ENCODE data around the gene SLC7A8. TPM values are rescaled to one million over a fixed set of nuclear protein-coding genes. Genes with fewer than 3 reads are reported as not detected.

SLC7A8 gene
- total and polyA plus RNA-seq, 2 experiments from 2014 or later = 117 to 124 TPM

DNA sequence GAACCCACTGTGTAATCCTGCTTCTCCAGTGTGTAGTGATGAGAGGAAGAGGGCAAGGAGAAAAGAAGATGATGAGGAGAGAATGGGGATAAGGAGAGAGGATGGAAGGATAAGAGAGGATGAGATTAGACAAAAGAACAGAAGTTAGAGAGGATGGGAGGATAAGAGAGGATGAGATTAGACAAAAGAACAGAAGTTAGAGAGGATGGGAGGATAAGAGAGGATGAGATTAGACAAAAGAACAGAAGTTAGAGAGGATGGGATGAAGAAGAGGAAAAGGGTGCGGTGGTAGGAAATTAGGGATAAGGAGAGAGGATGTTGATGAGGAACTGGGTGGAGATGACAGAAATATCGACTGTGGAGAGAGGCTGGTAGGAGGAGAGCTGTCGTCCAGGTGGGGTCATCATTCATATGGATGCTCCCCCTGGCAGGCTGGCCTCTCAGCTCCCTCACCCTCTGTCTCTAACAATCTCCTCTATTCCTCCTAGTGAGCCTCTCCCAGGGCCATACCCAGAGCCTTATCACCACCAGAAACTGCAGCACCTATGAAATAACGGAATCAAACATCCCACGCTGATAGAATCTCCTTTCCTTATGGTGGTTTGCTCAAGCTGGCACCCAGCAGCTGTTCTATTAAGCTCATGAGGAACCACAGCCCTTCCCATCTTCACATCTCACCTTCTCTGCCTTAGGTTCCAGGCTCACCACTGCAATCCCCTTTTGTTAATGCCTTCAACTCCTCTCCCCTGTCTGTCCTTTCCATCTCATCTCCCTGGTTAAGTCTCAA lies 72.7 kb downstream of the SLC7A8 start:
- Mint-ChIP-seq H3K27me3 (ENCODE audit: insufficient read depth, low read depth, poor library complexity) (peaks cover 8% of the 10 kb centered on the region), H3K4me3 (no peak overlapping the region), H3K9me3 (peaks cover 5% of the 10 kb centered on the region; the same call in 2 of the 3 replicates), H3K36me3 (ENCODE audit: low read depth) (peaks cover 4% of the 10 kb centered on the region; the same call in 1 of the 3 replicates), H3K27ac (no peak overlapping the region), H3K4me1 (peaks cover 30% of the 10 kb centered on the region)
- H2AFZ ChIP-seq = no peak overlapping the region
- no peak overlapping the region for H3K27ac ChIP-seq (ENCODE audit: low read depth)
- DNase-seq (ENCODE audit: low spot score) = no peak
- ATAC-seq = no peak
- no peaks in the 10 kb centered on the region for H3K79me2 ChIP-seq (replicated peaks; ENCODE audit: insufficient read depth)
- H3K4me3 ChIP-seq = no peak overlapping the region
- H3K27me3 ChIP-seq (ENCODE audit: insufficient read depth) = no peaks in the 10 kb centered on the region
- no peaks in the 10 kb centered on the region for H3F3A ChIP-seq (replicated peaks; ENCODE audit: low read depth)
- H3K4me2 ChIP-seq = no peak overlapping the region
- H3K36me3 ChIP-seq (ENCODE audit: insufficient read depth) = no peaks in the 10 kb centered on the region
- no peaks in the 10 kb centered on the region for H4K20me1 ChIP-seq (replicated peaks; ENCODE audit: insufficient read depth)
- H3K4me1 ChIP-seq (ENCODE audit: insufficient read depth) = peaks cover 13% of the 10 kb centered on the region
- TF ChIP-seq POLR2AphosphoS5 (IDR thresholded peaks at IDR 0.05; ENCODE audit: low read depth) (no peak), EZH2phosphoT487 (IDR thresholded peaks at IDR 0.05; ENCODE audit: unreplicated experiment) (no peak), REST (IDR thresholded peaks at IDR 0.05; ENCODE audit: unreplicated experiment) (no peak), EZH2 (IDR thresholded peaks at IDR 0.05; ENCODE audit: low read depth, unreplicated experiment) (no peak), NANOG (IDR thresholded peaks at IDR 0.05; ENCODE audit: borderline replicate concordance) (no peak), ZNF114 (CRISPR knock-in tag; IDR thresholded peaks at IDR 0.05) (no peak), ZNF462 (CRISPR knock-in tag; IDR thresholded peaks at IDR 0.05) (no peak), CTCF (conservative IDR thresholded peaks at IDR 0.05; ENCODE audit: low read depth in 2 of 2) (no peak), CREB1 (CRISPR knock-in tag; IDR thresholded peaks at IDR 0.05; ENCODE audit: low read depth) (no peak), ETS1 (IDR thresholded peaks at IDR 0.05) (no peak), ZNF331 (CRISPR knock-in tag; IDR thresholded peaks at IDR 0.05; ENCODE audit: low read depth) (no peak), STAT1 (IDR thresholded peaks at IDR 0.05; ENCODE audit: unreplicated experiment) (no peak), JUNB (IDR thresholded peaks at IDR 0.05; ENCODE audit: unreplicated experiment) (no peak)
- 0 out of 2 replicates have a peak, but pooled peaks cover 4% of the 10 kb centered on the region for H3K9me2 ChIP-seq (ENCODE audit: insufficient read depth)
